UCSD-AML1 (cell line): ENCODE data around the gene PAIP2.
"Not testable (repeated sequence)": the region's sequence is repeated elsewhere in the genome, so short reads cannot be mapped to it uniquely, and the experiment has no call there.

Source experiments
- DNase-seq: peaks from one replicate; lab custom pipeline; 2025; ENCODE audit not compliant: unreplicated experiment; lab: John Stamatoyannopoulos, UW

The PAIP2 gene

GRCh38 chr5:139409116-139409515 is 67.5 kb downstream of the PAIP2 start:
- DNase-seq: not testable (repeated sequence)

- DNase-seq: no peak
Observed at GRCh38 chr5:139410121-139410992, 68.7 kb downstream of the PAIP2 start.

- no peak for DNase-seq
Observed at GRCh38 chr5:139410993-139411828, 69.6 kb downstream of the PAIP2 start.

DNA sequence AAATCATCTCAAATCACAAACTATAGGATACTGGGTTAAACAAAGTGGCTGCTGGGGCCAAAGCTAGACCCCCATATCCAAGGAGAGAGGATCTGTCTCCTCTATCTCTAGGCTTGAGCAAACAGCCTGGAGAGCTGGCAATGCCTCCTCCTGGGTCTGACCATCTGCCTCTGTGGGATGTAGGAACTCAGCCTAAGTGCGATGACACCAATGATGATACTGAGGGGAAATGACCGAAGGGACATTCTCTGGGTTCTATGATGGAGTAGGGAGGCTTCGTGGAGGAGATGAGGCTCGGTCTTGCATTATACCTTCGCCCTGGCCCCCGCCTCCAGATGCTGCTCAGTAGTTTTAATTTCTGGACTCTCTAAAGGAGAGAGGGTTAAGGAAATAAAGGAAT is 71.5 kb downstream of the PAIP2 start:
- no peak for DNase-seq

DNA sequence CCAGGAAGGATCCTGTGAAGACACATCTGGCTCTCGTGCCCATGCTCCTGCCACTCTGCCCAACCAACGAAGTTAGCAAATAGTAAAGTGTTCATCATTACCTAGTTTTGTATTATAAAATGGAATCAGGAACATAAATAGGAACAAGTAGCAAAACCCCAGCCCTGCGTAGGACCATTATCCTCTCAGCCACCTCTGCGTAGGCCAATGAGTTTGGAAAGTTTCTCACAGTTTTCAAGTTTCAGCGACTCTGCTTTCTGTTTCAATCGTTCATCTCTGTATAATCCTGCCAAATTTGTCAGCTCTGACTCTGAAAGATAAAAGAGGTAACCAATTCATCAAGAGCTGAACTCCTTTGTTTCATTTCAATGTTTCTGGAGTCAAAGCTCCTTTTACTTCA is 72.3 kb downstream of the PAIP2 start:
- no peak for DNase-seq

GRCh38 chr5:139414581-139415130 is 73.0 kb downstream of the PAIP2 start:
- no peak for DNase-seq

- no peak for DNase-seq
Observed at GRCh38 chr5:139415221-139415861, 73.7 kb downstream of the PAIP2 start.

DNA sequence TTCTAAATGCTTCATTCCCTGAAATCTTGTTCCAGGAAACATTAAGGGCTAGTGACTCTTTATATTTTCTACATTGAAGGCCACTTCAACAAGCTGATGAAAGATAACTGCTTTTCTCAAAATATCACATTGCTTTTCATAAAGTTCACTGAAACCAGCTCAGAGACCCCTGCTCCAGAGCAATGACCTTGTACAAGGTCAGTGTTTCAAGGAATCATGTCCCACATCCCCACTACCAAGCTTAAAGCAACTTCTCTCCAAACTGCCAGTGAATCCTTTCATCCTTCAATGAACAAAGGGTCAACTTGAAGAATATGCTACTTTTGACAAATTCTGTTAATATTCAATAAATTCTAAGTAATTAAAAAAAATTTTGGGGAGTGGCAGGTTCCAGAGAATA is 74.2 kb downstream of the PAIP2 start:
- no peak for DNase-seq

- DNase-seq: no peak
Observed at GRCh38 chr5:139416651-139417050, 75.0 kb downstream of the PAIP2 start.

DNA sequence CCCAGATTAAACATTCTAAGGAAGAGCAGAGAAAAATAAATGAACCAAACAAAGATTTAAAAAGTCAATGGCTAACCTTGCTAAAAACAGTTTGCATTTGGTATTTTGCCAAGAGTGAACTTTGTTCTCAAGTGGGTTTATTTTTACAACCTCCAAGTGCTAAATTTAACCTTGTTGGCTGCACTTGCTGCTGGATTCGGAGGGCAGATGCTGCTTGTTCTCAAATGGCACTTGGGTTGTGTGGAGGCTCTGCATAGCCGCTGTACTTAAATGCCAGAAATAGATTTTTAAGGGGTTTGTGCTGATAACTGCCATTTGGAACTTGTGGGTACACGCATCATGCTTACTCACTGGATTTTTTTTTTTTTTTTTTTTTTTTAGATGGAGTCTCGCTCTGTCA is 75.6 kb downstream of the PAIP2 start:
- no peak for DNase-seq

GRCh38 chr5:139418793-139419192 is 77.1 kb downstream of the PAIP2 start:
- DNase-seq: no peak
